ENCODE results near the gene TGFBR2.

The TGFBR2 gene

DNA sequence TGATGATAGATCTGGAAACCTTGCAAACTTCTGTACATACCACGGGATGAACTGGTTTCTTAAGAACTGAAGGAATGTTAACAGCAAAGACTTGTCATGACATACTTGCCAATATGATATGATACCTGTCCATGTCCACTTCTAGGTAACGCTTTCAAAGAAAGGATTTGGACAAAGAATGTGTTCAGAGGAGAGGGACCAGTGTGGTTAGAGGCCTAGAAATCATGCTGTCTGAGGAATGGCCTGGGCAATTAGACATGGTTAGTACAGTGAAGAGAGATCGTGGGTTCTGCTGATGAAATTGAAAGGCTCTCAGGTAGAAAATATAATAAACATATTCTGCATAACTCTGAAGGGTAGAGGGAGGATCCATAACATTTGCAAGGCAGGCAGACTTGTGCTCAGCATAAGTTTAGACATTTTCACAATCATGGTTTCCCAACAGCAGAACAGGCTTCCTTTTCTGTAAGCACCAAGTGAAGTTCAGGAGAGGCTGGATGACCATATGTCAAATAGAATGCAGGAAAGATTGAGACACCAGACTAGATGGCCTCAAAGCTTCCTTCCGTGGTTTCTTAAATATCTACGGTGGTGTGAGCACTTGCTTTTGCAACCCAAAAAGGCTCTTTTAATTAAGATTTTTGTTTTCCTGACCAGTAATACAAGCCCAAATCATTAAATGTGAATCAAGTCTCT, 39.9 kb downstream of the TGFBR2 start:
- Histone ChIP-seq H3K4me3 (no peak overlapping the region), H3K27ac (peak overlapping the region in 13 of 21 experiments; percentile 7 to 78 (median 39))

DNA sequence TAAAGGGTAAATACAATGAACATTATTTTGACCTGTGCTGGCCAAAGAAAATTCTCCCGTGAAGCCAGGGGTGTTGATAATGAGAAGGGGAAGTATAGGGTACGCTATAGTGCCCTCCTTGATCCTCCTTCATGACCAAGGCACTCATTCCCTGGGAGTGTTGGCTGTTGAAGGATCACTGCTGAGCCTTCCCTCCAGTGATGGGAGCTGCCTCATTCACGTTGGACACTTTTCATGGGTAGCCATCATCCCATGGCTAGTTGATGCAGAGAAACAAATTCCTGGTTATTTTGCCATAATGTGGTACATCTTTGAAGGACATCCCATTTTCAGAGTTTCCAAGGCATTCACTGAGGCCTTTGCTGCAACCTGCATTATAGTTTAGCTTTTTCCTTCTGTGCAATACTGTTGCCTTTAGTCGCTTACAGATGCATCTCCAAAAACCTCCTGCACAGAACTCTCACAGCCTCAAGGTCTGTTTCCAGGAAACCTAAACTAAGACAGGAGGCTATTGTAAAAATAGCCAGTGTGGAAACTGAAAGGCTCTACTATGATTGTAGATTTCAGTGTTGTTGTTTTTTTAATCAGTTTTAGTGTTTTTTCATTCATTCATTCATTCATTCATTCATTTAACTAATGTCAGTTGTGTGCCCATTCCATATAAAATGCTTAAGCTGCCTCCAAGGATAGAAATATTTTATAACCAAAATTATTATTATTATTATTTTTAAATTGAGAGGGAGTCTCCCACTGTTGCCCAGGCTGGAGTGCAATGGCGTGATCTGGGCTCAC, 40.8 kb downstream of the TGFBR2 start:
- peak overlapping the region in 12 of 21 experiments; percentile 7 to 78 (median 40) for H3K27ac ChIP-seq
- H3K4me3 ChIP-seq = no peak overlapping the region

DNA sequence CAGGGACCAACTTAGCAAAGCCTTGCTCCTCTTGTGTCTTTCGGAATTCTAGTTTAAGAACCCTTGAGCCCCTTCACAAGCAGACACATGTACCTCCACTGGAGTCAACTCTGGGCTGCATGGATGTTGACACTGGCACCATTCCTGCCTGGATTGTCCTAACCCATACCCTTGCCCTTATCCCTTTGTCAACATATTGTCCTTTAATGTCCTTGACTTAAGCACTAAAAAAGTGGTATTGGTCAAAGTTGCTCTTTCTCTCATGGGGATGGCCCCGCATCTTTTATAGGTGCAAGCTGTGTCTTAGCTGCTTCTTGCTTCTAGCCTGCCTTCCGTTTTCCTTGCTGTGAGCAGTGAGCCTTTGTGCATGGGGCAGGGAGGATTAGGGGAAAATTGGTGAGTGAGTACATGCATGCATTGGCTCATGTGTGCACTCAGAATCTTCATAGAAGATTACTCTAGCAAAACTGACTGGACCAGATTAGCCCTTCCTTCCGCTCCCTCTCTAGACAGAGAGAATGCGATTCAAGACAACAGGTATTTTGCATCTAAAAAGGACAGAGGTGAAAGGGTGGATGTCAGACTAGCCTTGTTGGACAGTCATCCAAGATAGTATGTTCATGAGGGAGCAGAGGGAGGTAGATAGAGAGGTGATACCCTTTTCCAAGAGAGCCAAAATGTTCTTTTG, 42.4 kb downstream of the TGFBR2 start:
- peak overlapping the region in 11 of 21 experiments; percentile 3 to 69 (median 33) for H3K27ac ChIP-seq
- no peak overlapping the region for H3K4me3 ChIP-seq

DNA sequence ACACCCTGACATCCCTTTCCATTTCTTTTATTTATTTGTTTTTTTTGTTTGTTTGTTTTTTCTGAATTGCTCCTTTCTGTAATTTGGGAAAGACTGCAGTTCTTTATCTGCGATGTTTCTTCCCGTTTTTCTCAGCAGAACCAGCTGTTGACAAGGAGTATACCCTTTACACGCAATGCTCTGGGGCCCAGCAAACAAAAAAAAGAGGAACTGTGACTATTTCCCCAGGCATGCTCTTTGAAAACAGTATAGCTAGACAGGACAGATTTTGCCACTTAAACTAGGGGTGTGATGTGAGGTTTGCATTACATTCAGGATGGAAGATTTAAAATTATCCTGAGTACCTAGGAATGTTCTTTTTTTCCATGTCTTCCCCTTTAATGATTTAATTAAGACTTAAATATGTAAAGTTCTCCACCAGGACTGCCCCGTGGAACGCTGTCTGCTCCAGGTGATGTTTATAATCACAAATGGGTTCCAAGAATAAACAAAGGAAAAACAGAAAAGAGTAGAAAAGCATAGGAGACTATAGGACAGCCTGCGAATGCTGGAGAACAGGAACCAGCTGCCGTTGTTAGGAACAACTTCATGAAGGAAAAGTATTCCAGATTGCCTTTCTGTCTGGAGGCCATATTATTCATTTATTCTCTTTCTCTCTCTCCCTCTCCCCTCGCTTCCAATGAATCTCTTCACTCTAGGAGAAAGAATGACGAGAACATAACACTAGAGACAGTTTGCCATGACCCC, 43.3 kb downstream of the TGFBR2 start:
- no peak overlapping the region for H3K4me3 ChIP-seq
- peak overlapping the region in 9 of 21 experiments; percentile 17 to 63 (median 34) for H3K27ac ChIP-seq

DNA sequence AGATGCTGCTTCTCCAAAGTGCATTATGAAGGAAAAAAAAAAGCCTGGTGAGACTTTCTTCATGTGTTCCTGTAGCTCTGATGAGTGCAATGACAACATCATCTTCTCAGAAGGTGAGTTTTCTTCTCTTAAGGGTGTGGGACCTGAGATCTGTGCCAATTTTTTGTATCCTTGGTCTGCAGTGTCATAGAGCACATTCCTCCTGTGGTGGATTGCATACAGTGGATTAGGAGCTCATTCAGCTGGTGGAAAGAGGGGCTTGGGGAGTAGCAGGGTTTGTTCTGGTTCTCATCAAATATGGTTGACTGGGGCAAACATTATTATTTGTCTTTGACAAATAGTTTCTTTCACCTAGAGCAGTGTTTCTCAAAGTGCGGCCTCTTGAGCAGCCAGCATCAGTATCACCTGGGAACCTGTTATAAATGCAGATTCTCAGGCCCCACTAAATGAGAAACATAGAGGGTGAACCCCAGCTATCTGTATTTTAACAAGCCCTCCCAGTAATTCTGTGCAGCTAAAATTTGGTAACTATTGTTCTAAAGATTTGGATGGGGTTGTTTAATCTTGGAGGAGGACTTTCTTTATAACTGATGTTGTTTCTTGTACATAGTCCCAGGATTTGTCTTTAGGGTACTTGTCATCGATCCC, 44.1 kb downstream of the TGFBR2 start:
- H3K27ac ChIP-seq = peak overlapping the region in 6 of 21 experiments; percentile 17 to 63 (median 38)

DNA sequence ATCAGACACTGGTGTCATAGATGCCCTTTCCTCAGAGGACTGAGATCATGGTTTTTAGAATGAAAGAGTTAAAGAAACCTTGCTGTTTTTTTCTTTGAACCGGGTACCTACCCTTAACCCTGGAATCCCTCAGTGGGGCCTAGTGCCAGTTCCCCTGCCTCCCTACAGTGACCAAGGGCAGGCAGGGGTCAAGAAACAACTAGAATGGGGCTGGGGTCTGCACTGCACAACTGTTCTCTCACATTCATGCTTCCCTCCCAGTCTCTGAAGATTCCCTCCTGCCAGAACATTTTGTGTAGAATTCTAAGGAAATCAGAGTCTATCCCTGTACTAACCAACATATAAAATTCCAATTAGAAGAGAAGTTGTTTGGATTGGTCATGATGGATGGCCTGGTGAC, 47.9 kb downstream of the TGFBR2 start:
- H3K4me3 ChIP-seq = no peak overlapping the region
- H3K27ac ChIP-seq = peak overlapping the region in 11 of 21 experiments; percentile 1 to 92 (median 73)

More for the DNA sequence above, 44.1 kb downstream of the TGFBR2 start:
- H3K4me3 ChIP-seq = no peak overlapping the region

DNA sequence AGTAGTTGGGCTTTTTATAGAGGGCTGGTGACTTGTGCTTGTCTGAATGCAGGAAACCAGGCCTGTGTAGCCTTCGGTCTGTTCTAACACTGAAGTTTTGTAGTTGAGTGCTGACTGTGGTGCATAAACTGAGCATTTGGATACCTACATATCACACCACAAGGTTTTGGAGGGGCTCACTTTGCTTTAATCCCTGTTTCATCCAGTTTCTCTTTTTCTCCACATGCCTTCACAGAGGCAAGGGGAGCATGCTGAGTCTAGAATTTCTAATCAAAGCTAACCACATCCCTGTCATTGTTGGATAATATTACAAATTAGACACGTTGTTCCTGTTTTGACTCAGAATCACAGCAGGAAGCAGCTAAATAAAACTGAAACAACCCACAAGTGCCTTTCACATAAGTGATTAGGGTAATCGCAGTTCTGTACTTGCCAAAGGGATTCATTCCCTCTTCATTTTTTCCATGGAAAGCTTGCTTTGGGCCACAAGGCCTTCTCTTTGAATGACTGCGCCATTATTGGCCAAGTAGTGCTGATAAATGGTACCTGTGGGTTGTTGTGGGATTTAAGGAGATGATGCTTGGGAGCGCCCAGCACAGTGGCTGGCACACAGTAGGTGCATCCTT, 48.9 kb downstream of the TGFBR2 start:
- Histone ChIP-seq H3K27ac (peak overlapping the region in 17 of 21 experiments; percentile 19 to 92 (median 61)), H3K4me3 (no peak overlapping the region)

DNA sequence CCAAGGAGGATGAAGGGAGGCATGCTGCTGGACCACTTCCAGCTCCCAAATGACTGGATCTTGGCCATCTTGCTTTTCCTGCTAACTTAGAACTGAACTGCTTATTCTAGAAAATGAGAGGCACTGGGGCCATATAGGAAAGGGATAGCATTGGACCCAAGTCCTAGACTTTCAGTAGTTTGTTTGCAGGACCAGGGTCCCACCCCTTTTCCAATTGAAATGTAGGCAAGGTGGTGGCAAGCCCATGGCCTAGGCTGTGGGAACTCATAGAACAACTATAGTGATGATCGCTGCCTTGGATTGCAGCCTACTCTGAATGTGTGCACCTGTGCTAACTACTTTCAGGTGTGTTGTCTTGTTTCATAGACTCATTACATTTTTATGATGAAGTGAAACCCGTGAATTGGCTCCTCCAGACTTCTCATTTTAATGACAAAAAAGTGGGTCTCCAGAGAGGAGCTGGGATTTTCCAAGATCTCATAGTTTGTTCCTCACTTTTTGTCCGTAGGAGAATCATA, 50.3 kb downstream of the TGFBR2 start:
- Histone ChIP-seq H3K27ac (peak overlapping the region in 11 of 21 experiments; percentile 7 to 92 (median 73)), H3K4me3 (no peak overlapping the region)

DNA sequence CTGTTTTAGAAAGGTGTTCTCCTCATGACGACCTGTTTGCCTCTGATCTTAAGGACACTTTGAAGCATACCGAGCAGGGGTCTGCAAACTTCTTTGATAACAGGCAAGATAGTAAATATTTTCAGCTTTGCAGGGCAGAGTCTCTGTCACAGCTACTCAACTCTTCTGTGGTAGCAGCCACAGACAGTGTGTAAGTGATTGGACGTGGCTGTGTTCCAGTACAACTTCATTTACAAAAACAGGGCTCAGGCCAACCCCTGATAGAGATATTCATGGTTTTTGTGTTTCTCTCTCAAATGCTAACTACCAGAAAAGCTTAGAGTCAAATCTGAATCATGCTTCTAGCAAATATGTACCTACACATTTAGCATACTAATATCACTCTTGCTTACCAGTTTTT, 51.5 kb downstream of the TGFBR2 start:
- Histone ChIP-seq H3K4me3 (no peak overlapping the region), H3K27ac (peak overlapping the region in 18 of 21 experiments; percentile 7 to 92 (median 70))

DNA sequence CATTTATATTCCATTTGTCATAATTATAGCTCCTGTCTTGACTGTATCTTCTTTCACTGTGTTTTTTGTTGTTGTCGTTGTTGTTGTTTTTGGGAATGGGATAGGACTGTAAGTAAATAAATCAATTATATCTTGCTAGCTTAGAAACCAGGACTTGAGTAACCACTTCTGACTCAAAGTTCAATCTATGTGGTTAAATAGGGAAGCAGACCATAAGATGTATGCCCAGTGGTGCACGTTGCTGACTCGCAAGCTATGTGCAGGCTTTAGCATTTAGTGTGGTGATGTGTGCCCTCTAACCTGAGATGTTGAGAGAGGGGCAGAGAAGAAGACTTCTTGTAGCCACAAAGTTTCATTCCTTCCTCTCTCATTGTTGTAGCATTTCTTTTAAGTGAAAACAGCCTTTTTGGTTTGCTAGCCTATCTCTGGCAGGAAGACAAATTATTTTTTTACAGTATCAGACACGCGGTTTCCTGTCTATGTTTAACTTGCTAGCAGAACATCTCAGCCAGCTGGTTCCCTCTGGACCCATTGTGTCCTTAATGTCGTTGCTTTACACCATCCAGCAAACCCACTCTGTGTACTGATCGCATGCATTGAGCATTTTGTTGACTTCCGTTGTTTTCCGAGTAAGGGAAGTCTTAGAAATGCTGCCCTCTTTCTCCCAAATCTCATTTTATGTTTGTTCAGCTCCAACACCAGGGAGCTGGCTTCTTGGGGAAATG, 52.1 kb downstream of the TGFBR2 start:
- H3K4me3 ChIP-seq = no peak overlapping the region
- peak overlapping the region in 19 of 21 experiments; percentile 13 to 92 (median 70) for H3K27ac ChIP-seq

DNA sequence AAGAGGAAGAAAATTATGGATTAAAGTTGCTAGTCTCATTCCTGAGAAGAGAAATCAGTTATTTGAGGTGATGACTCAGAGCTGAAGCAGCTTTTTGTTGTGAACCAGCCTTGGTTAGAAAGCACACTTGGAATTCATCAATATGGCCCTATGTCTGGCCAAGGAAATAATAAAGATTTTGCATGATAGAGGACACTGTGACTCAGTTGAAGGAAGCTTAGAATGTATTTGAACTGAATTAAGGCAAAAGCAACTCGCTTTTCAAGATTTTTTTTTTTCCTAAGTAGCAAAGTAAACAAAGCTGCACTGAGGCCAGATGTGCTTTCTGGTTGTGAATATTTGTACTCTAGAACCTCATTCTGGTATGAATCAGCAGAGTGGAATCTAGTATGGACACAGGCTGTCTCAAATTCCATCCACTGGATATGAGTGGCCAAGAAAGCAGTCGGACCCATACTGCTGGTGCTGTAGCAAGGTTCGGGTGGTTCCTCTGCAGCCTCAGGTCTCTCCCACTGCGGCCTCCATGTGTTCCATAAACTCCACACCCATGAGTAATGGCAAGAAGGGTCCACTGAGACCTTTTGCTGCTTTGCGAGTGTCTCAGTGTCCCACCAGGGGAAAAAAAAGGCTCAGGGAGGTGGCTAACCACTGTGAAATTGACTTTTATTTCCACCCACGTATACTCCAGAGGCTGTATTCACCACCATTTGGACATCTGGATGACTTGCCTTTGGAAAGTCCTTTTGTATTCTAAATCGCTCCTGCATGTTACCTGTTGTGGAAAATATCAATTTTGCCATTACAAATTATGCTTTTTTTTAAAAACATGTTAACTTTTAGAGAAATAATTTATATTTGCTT, 53.1 kb downstream of the TGFBR2 start:
- Histone ChIP-seq H3K4me3 (no peak overlapping the region), H3K27ac (peak overlapping the region in 16 of 21 experiments; percentile 12 to 92 (median 70))

DNA sequence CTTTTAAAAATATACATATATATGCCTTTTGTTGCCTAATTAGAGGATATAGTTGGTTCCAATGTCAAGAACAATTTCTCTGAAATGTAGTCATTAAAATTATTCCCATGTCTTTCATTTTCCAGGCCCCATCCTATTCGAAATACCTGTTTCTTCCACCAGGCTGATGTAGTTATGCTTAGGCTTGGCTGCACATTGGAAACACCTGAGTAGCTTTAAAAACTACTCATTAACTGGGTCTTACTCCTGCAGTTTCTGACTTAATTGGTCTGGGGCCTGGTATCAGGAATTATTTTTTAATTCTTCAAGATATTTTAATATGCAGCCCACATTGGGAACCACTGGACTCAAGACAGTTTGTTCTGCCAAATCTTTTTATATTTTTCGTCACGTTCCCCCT, 53.7 kb downstream of the TGFBR2 start:
- Histone ChIP-seq H3K27ac (peak overlapping the region in 9 of 21 experiments; percentile 63 to 92 (median 81)), H3K4me3 (no peak overlapping the region)

DNA sequence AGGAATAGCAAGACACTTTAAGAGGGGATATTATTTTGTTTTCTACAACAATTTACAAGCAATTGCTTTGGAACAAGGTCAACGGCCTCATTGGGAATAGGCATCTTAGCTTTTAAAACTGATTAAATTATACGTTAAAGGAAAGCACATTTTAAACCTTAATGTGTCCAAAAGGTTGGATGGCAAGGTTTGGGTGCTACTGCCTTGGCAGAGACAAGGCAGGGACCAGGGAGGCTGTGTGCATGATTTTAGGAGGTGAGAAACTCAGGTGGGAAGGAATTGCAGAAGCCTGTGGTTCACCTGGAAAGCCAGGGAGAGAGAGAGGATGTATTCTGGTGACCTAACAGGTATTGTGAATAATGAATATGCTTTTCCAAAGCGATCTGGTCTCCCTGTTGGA, 54.3 kb downstream of the TGFBR2 start:
- Histone ChIP-seq H3K4me3 (no peak overlapping the region), H3K27ac (peak overlapping the region in 10 of 21 experiments; percentile 3 to 92 (median 72))

DNA sequence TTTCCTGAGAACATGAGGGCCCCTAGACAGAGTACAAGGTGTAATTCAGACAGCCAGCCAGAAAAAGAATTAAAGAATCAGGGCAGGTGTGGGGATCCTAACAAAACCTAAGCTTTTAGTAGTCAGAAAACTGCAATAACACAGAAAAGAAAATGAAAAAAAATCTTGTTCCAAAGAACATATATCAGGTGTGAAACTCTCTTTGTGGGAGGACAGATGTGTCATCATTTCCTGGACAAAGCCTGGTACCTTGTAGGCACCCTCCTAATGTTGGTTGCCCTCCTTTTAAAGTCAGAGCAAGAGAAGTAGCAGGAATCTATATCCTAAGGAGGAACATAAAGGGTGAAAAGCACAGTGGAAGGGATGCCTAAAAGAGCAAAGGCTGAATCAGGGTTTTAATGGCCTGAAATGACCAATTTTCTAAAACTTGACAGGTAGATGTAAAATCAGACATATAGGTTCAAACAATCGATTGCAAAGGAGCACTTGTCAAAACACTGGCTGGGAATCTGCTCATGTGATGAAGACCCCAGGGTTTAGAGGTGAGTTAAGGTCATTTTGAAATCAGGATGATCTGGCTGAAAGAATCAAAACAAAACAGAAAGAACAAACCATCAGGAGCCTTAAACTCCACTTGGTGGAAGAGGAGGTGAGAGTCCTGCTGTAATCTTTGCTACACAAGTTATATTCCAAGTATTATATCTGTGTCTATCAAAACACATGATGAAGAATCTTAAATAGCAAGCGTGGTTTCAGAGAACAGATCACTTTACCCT, 54.9 kb downstream of the TGFBR2 start:
- no peak overlapping the region for H3K4me3 ChIP-seq
- H3K27ac ChIP-seq = peak overlapping the region in 9 of 21 experiments; percentile 3 to 92 (median 81)

DNA sequence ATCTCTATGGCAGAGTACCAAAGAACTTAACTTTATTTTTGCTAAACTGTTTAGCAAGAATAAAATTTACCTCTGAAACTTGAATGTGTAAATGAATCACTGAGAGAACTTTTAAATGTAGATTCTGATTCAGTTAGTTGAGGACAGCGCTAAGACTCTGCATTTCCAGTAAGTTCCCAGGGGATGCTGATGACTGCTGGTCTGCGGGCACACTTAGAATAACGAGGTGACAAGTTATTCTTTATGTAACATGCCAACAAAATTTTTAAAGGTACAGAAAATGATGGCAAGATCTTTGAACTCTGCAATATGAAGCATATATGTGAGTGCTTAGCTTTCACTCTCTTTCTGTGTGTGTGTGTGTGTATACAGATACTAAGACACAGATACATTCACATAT, 56.4 kb downstream of the TGFBR2 start:
- Histone ChIP-seq H3K4me3 (no peak overlapping the region), H3K27ac (peak overlapping the region in 1 of 21 experiments; percentile 90)

Data from skin epidermis (tissue), 12 donors.